ENCODE data around the gene ADISSP. TPM values are rescaled to one million over a fixed set of nuclear protein-coding genes. Genes with fewer than 3 reads are reported as not detected.

The ADISSP gene
- total and polyA plus RNA-seq, 2 donors (not counting 1 experiment from before 2014, with no cell fraction given): 18.4 to 28.8 TPM

GRCh38 chr20:3727401-3728021, 40.0 kb downstream of the ADISSP start:
- Mint-ChIP-seq H3K27ac (no peak overlapping the region), H3K4me3 (no peak overlapping the region), H3K4me1 (peaks cover 5% of the 10 kb centered on the region), H3K9me3 (ENCODE audit: insufficient read depth) (no peaks in the 10 kb centered on the region), H3K27me3 (peaks cover 49% of the 10 kb centered on the region)
- no peaks in the 10 kb centered on the region for H3K36me3 ChIP-seq (replicated peaks in 1 of 2; ENCODE audit: control extremely low read depth in 1 of 2, control insufficient read depth in 1 of 2, extremely low read depth in 1 of 2, insufficient read depth in 2 of 2, low read length in 1 of 2)
- TF ChIP-seq CTCF (IDR thresholded peaks at IDR 0.05) (no peak), EZH2 (IDR thresholded peaks at IDR 0.05; ENCODE audit: borderline replicate concordance, insufficient read depth, low read depth, low read length, poor library complexity, severe bottlenecking) (no peak)
- no peak for DNase-seq
- ChIA-PET CTCF (no interaction called here), POLR2A (no interaction called here)
- peaks cover 0 to 34% (median 5%) of the 10 kb centered on the region in 4 experiments for H3K27me3 ChIP-seq (replicated peaks in 1 of 4; ENCODE audit: control extremely low read depth in 1 of 4, control insufficient read depth in 3 of 4, insufficient read depth in 4 of 4, low read length in 3 of 4)
- H3K9ac ChIP-seq (ENCODE audit: low read length): no peak overlapping the region
- no peak overlapping the region for H3K4me3 ChIP-seq (ENCODE audit: control extremely low read depth in 1 of 5, extremely low read depth in 1 of 5, insufficient read depth in 1 of 5, low read depth in 2 of 5, low read length in 4 of 5)
- no peak for ATAC-seq (ENCODE audit: low read depth)
- H3K9me3 ChIP-seq (ENCODE audit: control extremely low read depth in 1 of 3, control insufficient read depth in 2 of 3, insufficient read depth in 1 of 3, low read length in 2 of 3): no peaks in the 10 kb centered on the region
- no peaks in the 10 kb centered on the region for H3K4me1 ChIP-seq (ENCODE audit: control insufficient read depth in 2 of 2, insufficient read depth in 2 of 2, low read length in 2 of 2)
- no peak overlapping the region for H3K27ac ChIP-seq (ENCODE audit: low read length in 2 of 2)
- H2AFZ ChIP-seq (ENCODE audit: insufficient read depth, low read depth, low read length, poor library complexity, severe bottlenecking): no peak overlapping the region
- intact Hi-C loops (cut with micrococcal nuclease): no loop called here
- no peak overlapping the region for H3K4me2 ChIP-seq (replicated peaks; ENCODE audit: low read depth, low read length, poor library complexity, severe bottlenecking)
- no peaks in the 10 kb centered on the region for H4K20me1 ChIP-seq (ENCODE audit: control insufficient read depth, insufficient read depth, low read length, poor library complexity, severe bottlenecking)
- WGBS (ENCODE audit: insufficient coverage): 71% methylated on average over 9 of the region's 11 CpGs
- no peaks in the 10 kb centered on the region for H3K79me2 ChIP-seq (ENCODE audit: control insufficient read depth, insufficient read depth, low read length)

GRCh38 chr20:3724356-3724755, 43.2 kb downstream of the ADISSP start:
- H3K4me1 ChIP-seq (ENCODE audit: control insufficient read depth in 2 of 2, insufficient read depth in 2 of 2, low read length in 2 of 2): no peaks in the 10 kb centered on the region
- H3K27me3 Mint-ChIP-seq: peaks cover 49% of the 10 kb centered on the region
- H2AFZ ChIP-seq (ENCODE audit: insufficient read depth, low read depth, low read length, poor library complexity, severe bottlenecking): no peak overlapping the region
- H3K4me1 Mint-ChIP-seq: no peaks in the 10 kb centered on the region
- intact Hi-C loops (cut with micrococcal nuclease): no loop called here
- no peaks in the 10 kb centered on the region for H4K20me1 ChIP-seq (ENCODE audit: control insufficient read depth, insufficient read depth, low read length, poor library complexity, severe bottlenecking)
- no peaks in the 10 kb centered on the region for H3K9me3 Mint-ChIP-seq (ENCODE audit: insufficient read depth)
- no peak overlapping the region for H3K9ac ChIP-seq (ENCODE audit: low read length)
- ChIA-PET CTCF (interaction anchor here (1.3 kb wide), 1 partner anchor 14 kb away, joined by 3 read pairs; no protein-coding TSS in a partner anchor), POLR2A (interaction anchor here (0.7 kb wide), 1 partner anchor 1491 kb away, joined by 4 read pairs; no protein-coding TSS in a partner anchor)
- H3K4me2 ChIP-seq (replicated peaks; ENCODE audit: low read depth, low read length, poor library complexity, severe bottlenecking): no peak overlapping the region
- no peak overlapping the region for H3K4me3 ChIP-seq (ENCODE audit: control extremely low read depth in 1 of 5, extremely low read depth in 1 of 5, insufficient read depth in 1 of 5, low read depth in 2 of 5, low read length in 4 of 5)
- DNase-seq (no peak), ATAC-seq (ENCODE audit: low read depth) (no peak)
- no peak overlapping the region for H3K27ac Mint-ChIP-seq
- no peaks in the 10 kb centered on the region for H3K36me3 ChIP-seq (replicated peaks in 1 of 2; ENCODE audit: control extremely low read depth in 1 of 2, control insufficient read depth in 1 of 2, extremely low read depth in 1 of 2, insufficient read depth in 2 of 2, low read length in 1 of 2)
- no peak for TF ChIP-seq CTCF (IDR thresholded peaks at IDR 0.05)
- H3K9me3 ChIP-seq (ENCODE audit: control extremely low read depth in 1 of 3, control insufficient read depth in 2 of 3, insufficient read depth in 1 of 3, low read length in 2 of 3): peaks cover 0 to 1% (median 0%) of the 10 kb centered on the region in 3 donors
- H3K27ac ChIP-seq (ENCODE audit: low read length in 2 of 2): no peak overlapping the region
- no peaks in the 10 kb centered on the region for H3K79me2 ChIP-seq (ENCODE audit: control insufficient read depth, insufficient read depth, low read length)
- H3K4me3 Mint-ChIP-seq: no peak overlapping the region
- peaks cover 0 to 21% (median 1%) of the 10 kb centered on the region in 4 experiments for H3K27me3 ChIP-seq (replicated peaks in 1 of 4; ENCODE audit: control extremely low read depth in 1 of 4, control insufficient read depth in 3 of 4, insufficient read depth in 4 of 4, low read length in 3 of 4)
- 84% methylated on average over 2 of the region's 4 CpGs for WGBS (ENCODE audit: insufficient coverage)

All from B cell (primary cell).